ENCODE measurements around the gene AARS2. TPM values are rescaled to one million over a fixed set of nuclear protein-coding genes. Genes with fewer than 3 reads are reported as not detected.

AARS2 gene
- total RNA-seq, 1 donor from 2014 or later = 12.0 TPM

DNA sequence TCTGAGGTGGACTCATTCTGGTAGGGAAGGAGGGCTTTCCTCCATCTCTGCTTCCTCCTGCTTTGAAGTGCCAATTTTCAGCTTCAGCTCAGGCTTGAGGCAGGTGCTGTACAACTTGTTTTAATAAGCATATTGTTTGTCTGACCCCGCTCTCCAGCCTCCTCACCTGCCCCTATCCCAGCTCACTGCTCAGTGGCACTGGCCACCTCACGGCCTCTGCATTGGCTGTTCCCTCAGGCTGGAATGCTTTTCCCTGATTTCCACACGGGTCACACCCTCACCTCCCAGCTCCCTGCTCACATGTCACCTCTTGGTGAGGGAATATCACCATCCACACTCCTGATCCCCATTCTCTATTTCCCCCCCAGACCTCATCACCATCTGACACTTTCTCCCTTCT, 14.3 kb downstream of the AARS2 start:
- Histone ChIP-seq H3K36me3 (peaks cover 38% of the 10 kb centered on the region), H3K4me3 (no peak overlapping the region), H3K9me3 (no peaks in the 10 kb centered on the region), H3K4me1 (peaks cover 14% of the 10 kb centered on the region), H3K27me3 (ENCODE audit: low read depth) (peaks cover 44% of the 10 kb centered on the region), H3K27ac (no peak overlapping the region)
- DNase-seq (no peak), ATAC-seq (no peak)
- TF ChIP-seq, protein P1, sequence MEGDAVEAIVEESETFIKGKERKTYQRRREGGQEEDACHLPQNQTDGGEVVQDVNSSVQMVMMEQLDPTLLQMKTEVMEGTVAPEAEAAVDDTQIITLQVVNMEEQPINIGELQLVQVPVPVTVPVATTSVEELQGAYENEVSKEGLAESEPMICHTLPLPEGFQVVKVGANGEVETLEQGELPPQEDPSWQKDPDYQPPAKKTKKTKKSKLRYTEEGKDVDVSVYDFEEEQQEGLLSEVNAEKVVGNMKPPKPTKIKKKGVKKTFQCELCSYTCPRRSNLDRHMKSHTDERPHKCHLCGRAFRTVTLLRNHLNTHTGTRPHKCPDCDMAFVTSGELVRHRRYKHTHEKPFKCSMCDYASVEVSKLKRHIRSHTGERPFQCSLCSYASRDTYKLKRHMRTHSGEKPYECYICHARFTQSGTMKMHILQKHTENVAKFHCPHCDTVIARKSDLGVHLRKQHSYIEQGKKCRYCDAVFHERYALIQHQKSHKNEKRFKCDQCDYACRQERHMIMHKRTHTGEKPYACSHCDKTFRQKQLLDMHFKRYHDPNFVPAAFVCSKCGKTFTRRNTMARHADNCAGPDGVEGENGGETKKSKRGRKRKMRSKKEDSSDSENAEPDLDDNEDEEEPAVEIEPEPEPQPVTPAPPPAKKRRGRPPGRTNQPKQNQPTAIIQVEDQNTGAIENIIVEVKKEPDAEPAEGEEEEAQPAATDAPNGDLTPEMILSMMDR (IDR thresholded peaks at IDR 0.05) = no peak
- intact Hi-C loops (cut with DNase I) = no loop called here

DNA sequence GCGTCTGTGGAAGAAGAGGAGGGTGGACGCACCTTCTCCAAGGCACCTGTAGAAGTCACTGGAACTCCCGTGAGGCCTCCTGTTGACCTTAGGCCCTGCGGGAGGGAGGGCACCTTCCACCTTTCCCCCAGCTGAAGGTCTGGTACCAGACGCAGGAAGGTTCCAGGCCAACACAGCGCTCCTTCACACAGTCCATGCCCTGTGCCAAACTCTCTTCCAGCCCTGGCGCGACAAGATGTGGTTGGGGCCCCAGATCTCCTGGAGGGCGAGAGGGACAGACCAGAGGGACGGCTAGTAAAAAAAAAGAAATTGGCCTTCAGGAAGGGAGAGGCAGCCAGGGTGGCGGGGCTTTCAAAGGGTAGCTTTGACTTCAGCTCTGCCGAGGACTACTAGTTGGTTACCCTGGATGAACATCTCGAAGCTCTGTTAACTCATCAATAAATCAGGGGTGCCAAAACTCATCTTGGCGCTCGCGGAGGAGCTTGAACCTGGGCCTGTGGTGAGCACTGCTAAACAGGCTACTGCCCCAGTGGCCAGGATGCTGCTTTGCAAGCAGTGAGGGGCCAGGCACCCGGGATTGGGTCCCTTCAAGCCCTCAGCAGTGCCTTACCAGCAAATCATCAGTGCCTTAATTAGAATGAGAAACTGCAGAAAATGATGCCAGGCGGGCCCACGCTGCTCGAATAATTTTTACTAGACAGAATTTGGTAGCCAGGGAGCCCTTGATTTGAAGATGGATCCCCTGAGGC, 14.9 kb downstream of the AARS2 start:
- intact Hi-C loops (cut with DNase I) = no loop called here
- H3K36me3 ChIP-seq = peaks cover 32% of the 10 kb centered on the region
- TF ChIP-seq, protein P1 (IDR thresholded peaks at IDR 0.05) = no peak
- H3K27ac ChIP-seq = no peak overlapping the region
- H3K9me3 ChIP-seq = no peaks in the 10 kb centered on the region
- DNase-seq = no peak
- H3K27me3 ChIP-seq (ENCODE audit: low read depth) = peaks cover 50% of the 10 kb centered on the region
- ATAC-seq = no peak
- H3K4me1 ChIP-seq = peaks cover 14% of the 10 kb centered on the region
- H3K4me3 ChIP-seq = no peak overlapping the region

DNA sequence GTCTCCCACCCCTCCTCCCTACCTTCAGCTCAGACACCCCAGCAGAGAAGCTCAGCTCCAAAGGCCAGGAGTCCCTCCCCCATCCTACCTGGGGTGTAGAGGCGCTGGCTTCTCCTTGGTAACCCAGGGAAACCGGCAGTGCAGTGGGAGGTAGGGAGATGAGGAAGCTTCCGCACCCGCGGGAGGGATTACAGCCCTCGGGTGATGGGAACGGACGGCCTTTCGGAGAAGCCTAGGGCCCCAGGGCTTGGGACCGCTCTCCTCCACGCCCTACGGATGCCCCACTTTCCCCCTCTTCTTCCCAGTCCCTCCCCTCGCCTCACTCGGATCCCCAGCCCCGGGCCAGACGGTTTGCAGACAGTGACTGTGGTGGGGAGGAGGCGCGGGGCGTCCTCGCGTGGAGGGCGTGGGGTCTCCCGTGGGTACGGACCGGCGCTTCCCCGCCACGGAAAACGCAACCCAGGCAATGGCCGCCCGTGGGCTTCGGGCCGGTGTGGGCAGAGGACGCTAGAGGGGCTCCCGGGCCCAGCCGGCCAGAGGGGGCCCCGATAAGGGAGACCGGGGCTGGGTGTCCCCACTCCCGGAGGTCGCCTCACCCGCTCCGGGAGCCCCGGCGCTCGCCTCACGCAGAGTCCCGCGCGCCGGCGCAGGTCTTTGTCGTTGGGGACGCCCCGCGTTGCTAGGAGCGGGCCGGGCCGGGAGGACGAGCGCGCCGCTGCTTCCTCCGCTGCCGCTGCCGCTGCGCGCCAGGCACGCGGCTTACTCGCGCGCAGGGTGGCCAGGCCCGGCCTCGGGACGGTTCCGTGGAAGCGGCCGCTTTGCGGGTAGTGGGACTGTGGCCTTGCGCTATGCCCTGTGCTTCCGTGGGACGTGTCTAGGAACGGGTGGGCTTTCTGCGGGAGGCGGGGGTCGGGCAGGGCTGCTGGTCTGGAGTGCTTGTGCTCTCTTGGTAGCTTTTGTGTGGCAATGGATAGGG, 15.8 kb downstream of the AARS2 start:
- Histone ChIP-seq H3K27ac (no peak overlapping the region), H3K9me3 (no peaks in the 10 kb centered on the region), H3K4me1 (peaks cover 14% of the 10 kb centered on the region), H3K27me3 (ENCODE audit: low read depth) (peaks cover 58% of the 10 kb centered on the region), H3K4me3 (peak overlapping the region; percentile 55), H3K36me3 (peaks cover 23% of the 10 kb centered on the region)
- ATAC-seq = peak; percentile 78
- intact Hi-C loops (cut with DNase I) = no loop called here
- peak; percentile 60 for DNase-seq
- TF ChIP-seq, protein P1 (IDR thresholded peaks at IDR 0.05) = no peak

DNA sequence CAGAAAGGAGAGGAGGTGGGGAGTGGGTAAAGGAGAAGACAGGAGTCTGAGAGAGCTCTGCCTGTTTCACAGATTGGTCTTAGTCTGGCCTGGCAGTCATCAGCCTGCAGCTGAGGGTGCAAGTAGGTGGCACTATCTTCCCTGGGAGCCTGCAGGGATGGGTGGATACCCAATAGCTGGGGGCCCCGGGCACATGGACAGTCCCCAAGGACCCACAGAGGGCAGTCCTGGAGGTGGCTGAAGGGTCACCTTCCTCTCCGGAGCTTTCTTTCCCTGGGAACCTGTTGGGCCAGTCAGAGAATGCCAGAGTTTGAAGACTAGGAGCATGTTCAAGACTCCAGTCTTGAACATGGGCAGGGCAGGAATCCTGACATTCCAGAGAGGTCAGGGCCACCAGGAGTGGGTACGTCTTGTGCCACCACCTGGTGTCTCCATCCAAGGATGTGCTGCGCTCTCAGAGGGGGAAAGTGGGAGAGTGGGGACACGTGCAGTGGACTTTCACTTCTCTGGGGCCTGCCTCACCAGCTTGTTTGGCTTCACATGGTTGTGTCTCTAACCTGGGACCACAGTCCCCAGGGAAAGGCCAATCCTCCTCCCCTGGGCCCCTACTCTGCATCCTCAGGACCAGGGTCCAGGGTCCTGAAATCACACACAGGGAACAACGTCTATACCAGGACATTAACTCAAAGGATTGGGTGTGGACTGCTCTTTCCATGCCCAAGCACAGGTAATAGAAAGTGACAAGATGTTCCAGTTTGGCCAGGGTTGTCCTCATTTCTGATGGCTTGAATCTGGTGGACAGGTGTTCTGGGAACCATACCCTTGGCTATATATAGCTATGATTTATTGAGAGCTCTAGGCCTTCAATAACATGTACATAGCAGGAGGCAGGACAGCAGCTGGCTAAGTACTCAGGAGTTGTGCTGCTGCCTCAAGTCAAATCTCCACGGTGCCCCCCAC, 18.0 kb downstream of the AARS2 start:
- Histone ChIP-seq H3K36me3 (peaks cover under 1% of the 10 kb centered on the region), H3K27me3 (ENCODE audit: low read depth) (peaks cover 79% of the 10 kb centered on the region), H3K4me1 (peaks cover 14% of the 10 kb centered on the region), H3K27ac (no peak overlapping the region), H3K4me3 (no peak overlapping the region), H3K9me3 (no peaks in the 10 kb centered on the region)
- ATAC-seq (no peak), DNase-seq (no peak)
- TF ChIP-seq, protein P1 (IDR thresholded peaks at IDR 0.05) = no peak
- intact Hi-C loops (cut with DNase I) = no loop called here

Measured in lower lobe of right lung (tissue), 2 donors.